ENCODE data around the gene SIGLEC1. TPM values are rescaled to one million over a fixed set of nuclear protein-coding genes. Genes with fewer than 3 reads are reported as not detected.
A peak's percentile ranks its signal among the peaks of the same experiment; 100 is the strongest.

The SIGLEC1 gene
- total RNA-seq, 3 donors from 2014 or later = 2.0 to 32.0 (median 6.9) TPM

DNA sequence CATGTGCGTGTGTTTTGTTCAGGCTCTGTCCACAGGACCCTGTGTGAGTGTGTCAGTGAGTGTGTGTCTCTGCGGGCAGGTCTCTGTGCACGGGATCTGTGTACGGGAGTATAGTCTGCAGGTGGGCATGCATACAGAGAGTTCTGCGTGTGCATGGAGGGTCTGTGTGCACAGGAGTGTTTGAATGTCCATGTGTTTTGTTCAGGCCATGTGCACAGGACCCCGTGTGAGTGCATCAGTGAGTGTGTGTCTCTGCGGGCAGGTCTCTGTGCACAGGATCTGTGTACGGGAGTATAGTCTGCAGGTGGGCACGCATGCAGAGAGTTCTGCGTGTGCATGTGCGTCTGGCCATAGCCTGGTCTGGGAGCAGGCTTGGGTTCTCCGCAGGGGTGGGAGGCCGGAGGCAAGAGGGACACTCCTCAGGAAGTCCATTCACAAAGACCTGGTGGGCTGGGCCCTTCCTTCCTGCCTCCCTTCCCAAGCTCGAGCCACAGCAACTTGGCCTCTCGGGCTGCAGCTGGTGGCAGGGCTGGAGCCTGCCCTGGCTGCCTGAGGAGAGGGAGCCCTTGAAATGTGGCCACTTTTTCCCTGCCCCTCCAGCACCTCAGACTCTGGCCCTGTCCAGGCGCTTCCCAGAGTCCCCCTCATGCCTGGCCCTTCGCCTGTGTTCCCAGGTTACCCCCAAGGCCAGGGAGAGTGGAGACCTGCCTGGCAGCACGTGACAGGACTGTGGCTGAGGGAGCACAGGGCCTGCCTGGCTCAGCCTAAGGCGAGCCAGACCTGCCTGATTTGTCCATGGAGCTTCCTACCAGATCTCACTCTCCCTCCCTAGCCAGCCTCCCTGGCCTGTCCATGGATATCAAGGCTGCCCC lies 26.9 kb upstream of the SIGLEC1 start:
- no peaks in the 10 kb centered on the region for H3K9me3 ChIP-seq
- no peak overlapping the region for H3K4me3 ChIP-seq
- peak overlapping the region; percentile 14 to 84 for H3K27ac ChIP-seq
- no peak for DNase-seq (ENCODE audit: low spot score in 2 of 2)
- no peaks in the 10 kb centered on the region for H3K27me3 ChIP-seq
- H3K36me3 ChIP-seq = no peaks in the 10 kb centered on the region
- intact Hi-C loops (cut with DNase I; ENCODE audit: low total_unique reads) = no loop called here
- peaks cover 0 to 6% of the 10 kb centered on the region in 2 donors for H3K4me1 ChIP-seq
- TF ChIP-seq, protein P1, sequence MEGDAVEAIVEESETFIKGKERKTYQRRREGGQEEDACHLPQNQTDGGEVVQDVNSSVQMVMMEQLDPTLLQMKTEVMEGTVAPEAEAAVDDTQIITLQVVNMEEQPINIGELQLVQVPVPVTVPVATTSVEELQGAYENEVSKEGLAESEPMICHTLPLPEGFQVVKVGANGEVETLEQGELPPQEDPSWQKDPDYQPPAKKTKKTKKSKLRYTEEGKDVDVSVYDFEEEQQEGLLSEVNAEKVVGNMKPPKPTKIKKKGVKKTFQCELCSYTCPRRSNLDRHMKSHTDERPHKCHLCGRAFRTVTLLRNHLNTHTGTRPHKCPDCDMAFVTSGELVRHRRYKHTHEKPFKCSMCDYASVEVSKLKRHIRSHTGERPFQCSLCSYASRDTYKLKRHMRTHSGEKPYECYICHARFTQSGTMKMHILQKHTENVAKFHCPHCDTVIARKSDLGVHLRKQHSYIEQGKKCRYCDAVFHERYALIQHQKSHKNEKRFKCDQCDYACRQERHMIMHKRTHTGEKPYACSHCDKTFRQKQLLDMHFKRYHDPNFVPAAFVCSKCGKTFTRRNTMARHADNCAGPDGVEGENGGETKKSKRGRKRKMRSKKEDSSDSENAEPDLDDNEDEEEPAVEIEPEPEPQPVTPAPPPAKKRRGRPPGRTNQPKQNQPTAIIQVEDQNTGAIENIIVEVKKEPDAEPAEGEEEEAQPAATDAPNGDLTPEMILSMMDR (IDR thresholded peaks at IDR 0.05) = no peak
- TF ChIP-seq POLR2AphosphoS5 (IDR thresholded peaks at IDR 0.05) = no peak
- TF ChIP-seq POLR2A (IDR thresholded peaks at IDR 0.05) = no peak

DNA sequence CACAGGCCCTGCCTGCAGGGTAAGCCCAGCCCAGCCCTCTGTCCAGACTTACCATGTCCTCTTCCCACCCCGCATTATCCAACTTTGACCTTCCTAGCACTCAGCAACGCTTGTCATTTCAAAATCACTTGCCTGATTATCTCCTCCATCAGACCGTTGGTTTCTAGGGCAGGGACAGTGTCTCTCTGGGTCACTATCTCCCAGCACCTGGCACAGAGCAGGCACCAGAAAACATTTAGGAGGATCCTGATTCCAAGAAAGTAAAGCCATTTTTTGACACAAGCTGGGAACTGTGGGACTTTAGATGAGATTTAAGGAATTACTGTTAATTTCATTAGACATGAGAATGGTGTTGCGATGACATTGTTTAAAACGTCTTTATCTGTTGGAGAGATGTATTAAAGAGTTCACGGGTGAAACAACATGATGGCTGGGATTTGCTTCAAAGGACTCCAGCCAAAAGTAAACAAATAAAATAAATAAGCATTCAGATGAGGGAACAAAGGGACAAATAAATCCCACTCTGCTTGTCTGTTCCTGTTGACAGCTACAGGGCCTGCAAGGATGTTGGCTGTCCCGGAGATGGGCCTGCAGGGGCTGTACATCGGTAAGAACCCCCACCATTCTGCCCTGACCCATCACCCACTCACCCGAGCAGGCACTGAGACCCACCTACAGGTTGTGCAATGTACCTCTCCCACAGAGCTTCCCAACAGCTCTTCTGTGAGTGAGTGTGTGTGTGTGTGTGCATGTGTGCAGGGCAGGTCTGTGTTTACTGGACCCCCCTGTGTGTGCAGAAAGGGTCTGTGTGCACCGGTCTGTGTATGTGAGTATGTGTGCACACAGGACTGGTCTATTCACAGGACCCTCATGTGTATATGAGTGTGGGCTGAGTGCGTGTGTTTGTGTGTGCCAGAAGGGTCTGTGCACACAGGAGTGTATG lies 26.0 kb upstream of the SIGLEC1 start:
- H3K4me3 ChIP-seq = no peak overlapping the region
- H3K27ac ChIP-seq = peak overlapping the region in 1 of 2 donors; percentile 55
- peaks cover 0 to 6% of the 10 kb centered on the region in 2 donors for H3K4me1 ChIP-seq
- intact Hi-C loops (cut with DNase I; ENCODE audit: low total_unique reads) = no loop called here
- DNase-seq (ENCODE audit: low spot score in 2 of 2) = no peak
- H3K27me3 ChIP-seq = peaks cover 0 to 3% of the 10 kb centered on the region in 2 donors
- TF ChIP-seq, protein P1 (IDR thresholded peaks at IDR 0.05) = no peak
- TF ChIP-seq POLR2A (IDR thresholded peaks at IDR 0.05) (no peak), POLR2AphosphoS5 (IDR thresholded peaks at IDR 0.05) (no peak)
- H3K9me3 ChIP-seq = no peaks in the 10 kb centered on the region
- H3K36me3 ChIP-seq = no peaks in the 10 kb centered on the region

DNA sequence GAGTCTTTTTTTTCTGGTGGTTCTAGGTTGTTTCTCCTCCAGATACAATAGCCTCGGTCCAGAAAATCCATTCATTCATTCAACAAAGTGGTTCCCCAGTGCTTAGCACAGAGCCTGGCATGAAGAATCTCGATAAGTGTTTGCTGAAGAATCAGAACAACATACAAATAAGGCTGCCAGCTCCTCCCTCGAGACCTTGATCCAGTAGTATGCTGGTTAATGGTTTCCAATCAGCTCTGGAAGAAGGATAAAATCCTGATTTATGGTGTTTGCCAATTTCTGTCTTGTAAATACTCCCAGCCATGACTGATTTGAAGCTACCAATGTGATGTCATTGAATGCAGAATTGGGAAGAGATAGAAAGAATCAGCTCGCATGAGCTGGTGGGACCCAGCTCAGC lies 23.4 kb upstream of the SIGLEC1 start:
- Histone ChIP-seq H3K27me3 (peaks cover 0 to 9% of the 10 kb centered on the region in 2 donors), H3K4me1 (peaks cover 0 to 6% of the 10 kb centered on the region in 2 donors), H3K27ac (no peak overlapping the region), H3K36me3 (no peaks in the 10 kb centered on the region), H3K4me3 (no peak overlapping the region), H3K9me3 (no peaks in the 10 kb centered on the region)
- TF ChIP-seq POLR2AphosphoS5 (IDR thresholded peaks at IDR 0.05) = no peak
- no peak for TF ChIP-seq POLR2A (IDR thresholded peaks at IDR 0.05)
- TF ChIP-seq, protein P1 (IDR thresholded peaks at IDR 0.05) = no peak
- DNase-seq (ENCODE audit: low spot score in 2 of 2) = no peak
- intact Hi-C loops (cut with DNase I; ENCODE audit: low total_unique reads) = no loop called here

DNA sequence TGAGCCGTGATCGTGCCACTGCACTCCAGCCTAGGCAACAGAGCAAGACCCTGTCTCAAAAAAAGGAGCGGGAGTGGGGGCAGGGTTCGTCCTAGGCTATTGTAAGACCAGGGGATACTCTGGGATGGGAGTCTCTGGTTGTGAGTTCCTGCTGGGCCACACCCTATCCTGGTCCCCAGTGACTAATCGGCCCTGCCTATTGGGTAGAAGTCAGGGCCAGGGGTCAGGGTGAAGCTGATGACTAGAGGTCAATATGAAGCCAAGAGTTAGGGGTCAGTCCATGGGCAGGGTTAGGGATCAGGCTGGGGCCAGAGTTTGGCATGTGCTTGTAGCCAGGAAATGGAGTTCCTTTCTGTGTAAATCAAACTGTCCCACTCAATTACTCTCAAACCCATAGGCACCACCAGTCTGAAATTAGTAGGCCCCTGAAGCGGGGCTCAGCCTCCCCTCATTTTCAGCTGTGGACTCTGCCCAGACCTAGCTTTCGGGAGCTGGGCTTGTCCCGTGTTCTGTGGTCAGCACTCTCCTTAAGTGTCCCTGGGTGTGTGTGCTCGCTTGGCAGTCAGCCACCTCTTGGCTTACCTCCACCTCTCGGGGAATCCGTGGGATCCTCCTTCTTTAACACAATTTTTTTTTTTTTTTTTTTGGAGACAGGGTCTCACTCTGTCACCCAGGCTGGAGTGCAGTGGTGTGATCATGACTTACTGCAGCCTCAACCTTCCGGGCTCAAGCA lies 21.9 kb upstream of the SIGLEC1 start:
- H3K4me3 ChIP-seq = peak overlapping the region; percentile 47 to 72 (median 51)

More for the DNA sequence above, 21.9 kb upstream of the SIGLEC1 start:
- peak in 1 of 2 donors; percentile 67 for DNase-seq (ENCODE audit: low spot score in 2 of 2)
- TF ChIP-seq, protein P1 (IDR thresholded peaks at IDR 0.05) = no peak
- no peak for TF ChIP-seq POLR2A (IDR thresholded peaks at IDR 0.05)
- no peak for TF ChIP-seq POLR2AphosphoS5 (IDR thresholded peaks at IDR 0.05)
- Histone ChIP-seq H3K27ac (peak overlapping the region in 1 of 2 donors; percentile 94), H3K9me3 (no peaks in the 10 kb centered on the region), H3K4me1 (peaks cover 0 to 2% of the 10 kb centered on the region in 2 donors), H3K36me3 (no peaks in the 10 kb centered on the region), H3K27me3 (peaks cover 0 to 9% of the 10 kb centered on the region in 2 donors)
- intact Hi-C loops (cut with DNase I; ENCODE audit: low total_unique reads) = no loop called here
